GM11168 (cell line): ENCODE results near the gene NSMCE1.
"Not testable (repeated sequence)": the region's sequence is repeated elsewhere in the genome, so short reads cannot be mapped to it uniquely, and the experiment has no call there.

Experiments used
- in situ Hi-C: fragments of 300-500 bp; cut with MboI; formaldehyde crosslinking; loops from one replicate; pipeline ENCODE4 v1.12.0; 2022; ENCODE audit warnings: low sequenced_read_pairs; ENCODE audit not compliant: unreplicated experiment

The NSMCE1 gene

GRCh38 chr16:27221576-27222248, 46.9 kb downstream of the NSMCE1 start:
- in situ Hi-C loops = no loop called here

DNA sequence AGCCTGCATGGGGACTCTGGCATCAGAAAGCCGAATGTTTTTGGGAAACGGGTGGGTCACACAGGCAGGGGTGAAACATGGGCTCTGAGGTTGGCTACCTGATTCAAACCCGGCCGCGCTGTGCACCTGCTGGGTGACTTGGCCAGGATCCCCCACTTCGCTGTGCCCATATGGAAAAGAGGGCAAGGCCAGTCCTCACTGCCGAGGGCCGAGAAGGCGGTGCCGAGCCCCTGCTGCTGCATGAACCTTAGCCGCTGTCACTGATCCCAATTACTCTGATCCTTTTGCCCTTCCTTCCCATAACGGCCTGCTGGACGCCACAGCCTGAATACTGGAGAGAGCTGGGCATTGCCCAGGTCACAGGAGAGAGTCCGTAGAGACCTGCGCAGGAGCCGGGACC, 47.6 kb downstream of the NSMCE1 start:
- in situ Hi-C loops = no loop called here

- in situ Hi-C loops = no loop called here
Measured at GRCh38 chr16:27220527-27220926, 48.0 kb downstream of the NSMCE1 start.

- in situ Hi-C loops = no loop called here
Measured at GRCh38 chr16:27220120-27220519, 48.5 kb downstream of the NSMCE1 start.

GRCh38 chr16:27219161-27219560, 49.4 kb downstream of the NSMCE1 start:
- in situ Hi-C loops = no loop called here

DNA sequence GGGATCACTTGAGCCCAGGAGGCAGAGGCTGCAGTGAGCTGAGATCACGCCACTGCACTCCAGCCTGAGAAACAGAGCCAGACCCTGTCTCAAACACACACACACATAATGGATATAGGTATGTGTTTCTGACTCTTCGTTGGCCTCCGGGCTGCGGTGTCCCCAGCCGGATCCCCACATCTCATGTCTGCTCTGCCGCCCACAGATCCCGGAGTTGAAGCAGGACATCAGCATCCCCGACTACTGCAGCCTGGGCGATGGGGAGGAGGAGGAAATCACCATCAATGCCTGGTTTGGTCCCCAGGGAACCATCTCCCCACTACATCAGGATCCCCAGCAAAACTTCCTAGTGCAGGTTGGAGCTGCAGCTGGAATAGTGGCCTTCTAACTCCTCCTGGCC, 49.8 kb downstream of the NSMCE1 start:
- in situ Hi-C loops = no loop called here

GRCh38 chr16:27217256-27217655, 51.3 kb downstream of the NSMCE1 start:
- in situ Hi-C loops = no loop called here

DNA sequence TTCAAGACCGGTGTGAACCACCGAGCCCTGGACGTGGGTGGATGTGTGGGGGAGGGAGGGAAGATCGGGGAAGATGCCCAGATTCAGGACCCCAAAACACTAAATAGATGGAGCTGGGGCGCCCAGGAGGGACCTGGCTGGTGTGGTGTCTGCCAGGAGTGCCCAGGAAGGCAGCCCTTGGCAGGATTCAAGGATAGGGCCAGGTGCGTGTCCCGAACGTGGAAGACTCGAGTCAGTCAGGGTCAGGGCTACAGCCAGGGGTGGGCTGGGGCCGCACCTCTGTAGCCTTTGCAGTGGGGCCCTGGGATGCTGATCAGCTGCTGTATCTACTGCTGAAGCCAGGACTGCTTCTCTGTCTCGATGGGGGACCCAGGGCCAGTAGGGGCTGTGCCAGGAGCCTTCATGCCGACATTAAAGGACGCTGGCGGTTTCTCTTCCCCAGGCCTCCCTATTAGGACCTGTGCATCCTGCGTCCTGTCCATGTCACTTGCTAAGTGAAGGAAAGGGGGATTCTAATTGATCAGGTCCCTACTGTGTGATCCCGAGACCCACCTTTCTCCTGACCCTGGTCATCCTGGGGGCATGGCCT, 52.2 kb downstream of the NSMCE1 start:
- in situ Hi-C loops = no loop called here

DNA sequence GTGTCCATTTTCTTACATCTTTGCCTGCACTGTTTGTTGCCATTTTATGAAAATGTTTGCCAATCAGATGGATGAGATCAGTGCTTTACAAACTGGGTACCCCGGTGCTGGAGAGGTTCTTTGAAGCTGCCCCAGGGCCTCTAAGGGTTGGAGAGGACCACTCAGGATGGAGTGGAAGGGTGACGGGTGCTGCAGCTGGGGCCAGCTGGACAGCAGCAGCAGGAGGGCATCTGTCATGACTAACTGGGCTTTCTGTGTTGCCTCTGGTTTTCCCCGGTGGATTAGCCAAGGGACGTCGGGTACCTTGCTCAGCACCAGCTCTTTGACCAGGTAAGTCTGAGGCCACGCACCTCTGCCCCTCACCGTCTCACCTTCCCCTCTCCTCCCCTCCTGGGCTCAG, 52.9 kb downstream of the NSMCE1 start:
- in situ Hi-C loops = no loop called here

DNA sequence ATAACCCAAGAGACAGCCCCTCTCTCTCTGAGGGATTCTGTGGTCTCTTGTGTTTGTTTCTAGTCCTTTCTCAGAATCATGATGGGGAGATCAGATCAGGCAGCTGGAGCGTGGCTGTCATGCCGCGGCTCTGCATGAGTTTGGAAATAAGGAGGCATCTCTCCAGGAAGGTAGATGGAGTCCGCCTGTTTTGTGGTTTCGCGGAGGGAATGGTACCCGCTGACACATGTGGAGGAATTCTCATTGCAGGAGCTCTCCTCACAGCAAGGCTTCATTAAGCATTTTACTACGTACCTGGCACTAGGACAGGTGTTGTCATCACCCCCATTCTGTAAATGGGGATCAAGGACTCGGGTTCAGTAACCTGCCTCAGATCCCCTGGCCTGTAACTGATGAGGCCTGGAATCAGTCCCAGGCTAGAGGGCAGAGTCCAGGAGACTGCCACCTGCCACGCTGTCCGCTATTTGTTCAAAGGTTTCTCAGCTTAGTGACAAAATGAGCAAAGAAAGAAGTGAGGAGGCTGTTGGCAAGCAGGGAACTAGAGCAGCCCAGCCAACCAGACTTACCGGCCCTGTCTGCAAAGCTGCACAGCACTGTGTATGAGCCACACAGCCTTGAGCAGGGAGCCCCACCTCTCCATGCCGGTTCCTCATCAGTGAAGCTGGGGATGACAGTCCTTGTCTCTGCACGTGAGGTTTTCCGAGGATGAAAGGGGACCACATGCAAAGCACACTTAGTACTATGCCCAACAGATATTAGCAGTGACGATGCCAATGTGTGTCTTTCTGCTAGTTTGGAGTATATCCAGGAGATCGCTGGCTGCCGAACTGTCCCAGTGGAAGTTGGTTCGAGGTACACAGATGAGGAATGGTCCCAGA, 54.2 kb downstream of the NSMCE1 start:
- in situ Hi-C loops = no loop called here

DNA sequence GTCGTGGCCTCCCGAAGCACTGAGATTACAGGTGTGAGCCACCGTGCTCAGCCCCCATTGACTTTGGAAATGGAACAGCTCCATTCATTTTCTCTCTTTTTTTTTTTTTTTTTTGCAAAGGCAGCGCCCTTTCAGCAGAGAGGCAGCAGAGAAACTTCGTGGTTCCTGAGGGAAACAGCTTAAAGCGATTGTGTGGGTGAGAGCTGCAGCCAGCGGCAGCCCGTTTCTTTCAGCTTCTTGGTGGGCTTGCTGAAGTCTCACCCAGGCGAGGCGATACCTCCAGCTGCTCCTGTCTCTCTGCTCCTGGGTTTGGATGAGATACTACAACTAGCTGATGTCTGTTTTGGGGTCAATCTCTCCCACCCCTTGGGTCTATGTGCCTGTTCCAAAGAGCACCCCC, 57.5 kb downstream of the NSMCE1 start:
- in situ Hi-C loops = no loop called here

- in situ Hi-C loops = no loop called here
Measured at GRCh38 chr16:27210174-27210573, 58.4 kb downstream of the NSMCE1 start.

DNA sequence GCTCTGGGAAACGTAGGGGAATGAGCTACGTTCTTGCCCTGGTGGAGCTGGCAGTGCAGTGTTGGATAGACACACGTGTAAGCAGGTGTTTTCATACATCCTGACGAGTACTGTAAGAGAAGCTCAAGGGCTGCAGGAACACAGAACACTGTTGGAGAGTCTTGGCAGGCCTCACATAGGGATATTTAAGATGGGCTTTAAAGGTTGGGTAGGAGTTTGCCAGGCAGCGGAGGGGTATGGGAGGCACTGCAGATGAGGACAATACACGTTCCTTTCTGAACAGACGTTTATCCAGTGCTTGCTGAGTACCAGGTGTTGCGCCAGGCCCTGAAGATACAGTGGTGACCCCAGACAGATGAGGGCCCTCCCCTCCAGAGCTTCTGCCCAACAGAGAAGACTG, 59.0 kb downstream of the NSMCE1 start:
- in situ Hi-C loops = no loop called here

- in situ Hi-C loops = no loop called here
Measured at GRCh38 chr16:27208796-27209195, 59.8 kb downstream of the NSMCE1 start.

- in situ Hi-C loops = no loop called here
Measured at GRCh38 chr16:27208081-27208680, 60.4 kb downstream of the NSMCE1 start.

DNA sequence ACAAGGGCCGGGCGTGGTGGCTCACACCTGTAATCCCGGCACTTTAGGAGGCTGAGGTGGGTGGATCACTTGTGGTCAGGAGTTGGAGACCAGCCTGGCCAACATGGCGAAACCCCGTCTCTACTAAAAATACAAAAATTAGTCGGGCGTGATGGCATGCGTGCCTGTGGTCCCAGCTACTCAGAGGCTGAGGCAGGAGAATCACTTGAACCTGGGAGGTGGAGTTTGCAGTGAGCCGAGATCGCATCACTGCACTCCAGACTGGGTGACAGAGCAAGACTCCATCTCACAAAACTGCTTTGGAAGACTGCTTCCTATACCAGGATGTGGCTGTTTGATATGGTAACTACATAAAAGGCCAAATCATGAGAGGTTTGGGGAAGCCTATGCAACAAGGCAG, 61.5 kb downstream of the NSMCE1 start:
- in situ Hi-C loops = not testable (repeated sequence)

GRCh38 chr16:27205423-27206065, 63.0 kb downstream of the NSMCE1 start:
- in situ Hi-C loops = no loop called here

- in situ Hi-C loops = no loop called here
Measured at GRCh38 chr16:27204312-27204915, 64.2 kb downstream of the NSMCE1 start.

- in situ Hi-C loops = no loop called here
Measured at GRCh38 chr16:27203507-27204311, 64.9 kb downstream of the NSMCE1 start, which contains the start of gene KDM8. Gene KDM8, plus strand, starts transcription at chr16:27203526. Its CDS starts 6,598 bp downstream, at chr16:27210124.
